ENCODE data around the gene PCNX4.

GRCh38 chr14:60087668-60088067 lies 4.1 kb upstream of the PCNX4 start:
- no peak for TF ChIP-seq CTCF (IDR thresholded peaks at IDR 0.05)
- no peak for TF ChIP-seq POLR2A (IDR thresholded peaks at IDR 0.05)
- TF ChIP-seq EP300 (IDR thresholded peaks at IDR 0.05): no peak
- TF ChIP-seq POLR2AphosphoS5 (IDR thresholded peaks at IDR 0.05): no peak
